MM.1S (cell line): ENCODE measurements around the gene RPUSD2.

Experiments used
- CTCF ChIP-seq: fragments of 300-600 bp; sonication (generic); IDR thresholded peaks from 2 replicates; pipeline ENCODE4 v1.5.1; 2016; ENCODE audit warnings: antibody characterized with exemption, low read length, mixed read lengths
- EZH2phosphoT487 ChIP-seq: fragments of 300-600 bp; sonication (generic); IDR thresholded peaks from 2 replicates; pipeline ENCODE4 v1.6.1; 2018; ENCODE audit warnings: antibody characterized with exemption, low read length

GRCh38 chr15:40593165-40593564 is 24.1 kb downstream of the RPUSD2 start:
- no peak for TF ChIP-seq CTCF
- TF ChIP-seq EZH2phosphoT487: no peak
